Fibroblast of lung (primary cell): ENCODE results near the gene LRRC70.

ENCODE experiments used
- CTCF ChIP-seq, 2 donors: IDR thresholded peaks in 1 of 2; conservative IDR thresholded peaks in 1 of 2; 1 replicate in 1 of 2; 2 replicates in 1 of 2; pipeline ENCODE4 v1.5.1; 2011 to 2012; ENCODE audit warnings: low read length in 2 of 2, control low read depth in 1 of 2, inconsistent platforms in 1 of 2, low read depth in 1 of 2, mild to moderate bottlenecking in 1 of 2
- EZH2 ChIP-seq: IDR thresholded peaks from 2 replicates; pipeline ENCODE4 v1.5.1; 2012; ENCODE audit warnings: low read length, control low read depth, mild to moderate bottlenecking; ENCODE audit errors: missing control alignments

GRCh38 chr5:62605638-62606037, 27.0 kb downstream of the LRRC70 start:
- TF ChIP-seq CTCF (conservative IDR thresholded peaks at IDR 0.05 in 1 of 2, IDR thresholded peaks at IDR 0.05 in 1 of 2; ENCODE audit: low read depth in 1 of 2, low read length in 2 of 2), result no peak
- no peak for TF ChIP-seq EZH2
